ENCODE results near the gene PCDH8.
"Not testable (repeated sequence)": the region's sequence is repeated elsewhere in the genome, so short reads cannot be mapped to it uniquely, and the experiment has no call there.

Gene PCDH8

GRCh38 chr13:52832313-52832712 is 16.1 kb downstream of the PCDH8 start:
- H3K27me3 ChIP-seq (ENCODE audit: low read length), result no peaks in the 10 kb centered on the region
- H3K4me2 ChIP-seq (ENCODE audit: low read depth, low read length, poor library complexity, severe bottlenecking), result no peak overlapping the region
- H3K9ac ChIP-seq (ENCODE audit: low read length), result no peak overlapping the region
- TF ChIP-seq CTCF (IDR thresholded peaks at IDR 0.05; ENCODE audit: insufficient read depth, low read length, poor library complexity, severe bottlenecking), result no peak
- TF ChIP-seq EZH2phosphoT487 (conservative IDR thresholded peaks at IDR 0.05; ENCODE audit: low read length), result no peak
- no peaks in the 10 kb centered on the region for H3K36me3 ChIP-seq (ENCODE audit: low read length)
- H3K9me3 ChIP-seq (ENCODE audit: insufficient read depth, low read length), result no peaks in the 10 kb centered on the region
- H3F3A ChIP-seq (ENCODE audit: insufficient read depth), result no peaks in the 10 kb centered on the region
- H3K79me2 ChIP-seq (ENCODE audit: insufficient read depth, low read length), result no peaks in the 10 kb centered on the region
- no peak overlapping the region for H3K27ac ChIP-seq (ENCODE audit: low read depth, low read length)
- no peak overlapping the region for H2AFZ ChIP-seq (ENCODE audit: low read depth, low read length, severe bottlenecking)
- no peaks in the 10 kb centered on the region for H4K20me1 ChIP-seq (ENCODE audit: low read depth, low read length)
- H3K9me2 ChIP-seq (replicated peaks; ENCODE audit: insufficient read depth, low read length), result no peaks in the 10 kb centered on the region
- H3K4me3 ChIP-seq (ENCODE audit: insufficient read depth, low read length, poor library complexity, severe bottlenecking), result no peak overlapping the region

GRCh38 chr13:52830946-52831345 is 17.5 kb downstream of the PCDH8 start:
- Histone ChIP-seq H3F3A (ENCODE audit: insufficient read depth) (no peaks in the 10 kb centered on the region), H3K4me3 (ENCODE audit: insufficient read depth, low read length, poor library complexity, severe bottlenecking) (no peak overlapping the region), H3K9me2 (replicated peaks; ENCODE audit: insufficient read depth, low read length) (no peaks in the 10 kb centered on the region), H3K9ac (ENCODE audit: low read length) (no peak overlapping the region), H4K20me1 (ENCODE audit: low read depth, low read length) (no peaks in the 10 kb centered on the region), H2AFZ (ENCODE audit: low read depth, low read length, severe bottlenecking) (no peak overlapping the region), H3K79me2 (ENCODE audit: insufficient read depth, low read length) (no peaks in the 10 kb centered on the region), H3K4me2 (ENCODE audit: low read depth, low read length, poor library complexity, severe bottlenecking) (no peak overlapping the region), H3K36me3 (ENCODE audit: low read length) (no peaks in the 10 kb centered on the region), H3K9me3 (ENCODE audit: insufficient read depth, low read length) (no peaks in the 10 kb centered on the region), H3K27me3 (ENCODE audit: low read length) (no peaks in the 10 kb centered on the region), H3K27ac (ENCODE audit: low read depth, low read length) (no peak overlapping the region)
- TF ChIP-seq CTCF (IDR thresholded peaks at IDR 0.05; ENCODE audit: insufficient read depth, low read length, poor library complexity, severe bottlenecking) (no peak), EZH2phosphoT487 (conservative IDR thresholded peaks at IDR 0.05; ENCODE audit: low read length) (no peak)

- Histone ChIP-seq H3K36me3 (ENCODE audit: low read length) (no peaks in the 10 kb centered on the region), H3K27me3 (ENCODE audit: low read length) (no peaks in the 10 kb centered on the region), H2AFZ (ENCODE audit: low read depth, low read length, severe bottlenecking) (no peak overlapping the region), H3K27ac (ENCODE audit: low read depth, low read length) (no peak overlapping the region), H3K9me3 (ENCODE audit: insufficient read depth, low read length) (no peaks in the 10 kb centered on the region), H3K4me3 (ENCODE audit: insufficient read depth, low read length, poor library complexity, severe bottlenecking) (no peak overlapping the region), H3F3A (ENCODE audit: insufficient read depth) (no peaks in the 10 kb centered on the region), H3K79me2 (ENCODE audit: insufficient read depth, low read length) (no peaks in the 10 kb centered on the region), H3K9ac (ENCODE audit: low read length) (no peak overlapping the region), H3K9me2 (replicated peaks; ENCODE audit: insufficient read depth, low read length) (no peaks in the 10 kb centered on the region), H4K20me1 (ENCODE audit: low read depth, low read length) (no peaks in the 10 kb centered on the region), H3K4me2 (ENCODE audit: low read depth, low read length, poor library complexity, severe bottlenecking) (no peak overlapping the region)
- no peak for TF ChIP-seq CTCF (IDR thresholded peaks at IDR 0.05; ENCODE audit: insufficient read depth, low read length, poor library complexity, severe bottlenecking)
- no peak for TF ChIP-seq EZH2phosphoT487 (conservative IDR thresholded peaks at IDR 0.05; ENCODE audit: low read length)
These were observed 20.6 kb downstream of the PCDH8 start for GRCh38 chr13:52827839-52828238.

- H3F3A ChIP-seq (ENCODE audit: insufficient read depth); H3K4me2 ChIP-seq (ENCODE audit: low read depth, low read length, poor library complexity, severe bottlenecking); H3K27me3 ChIP-seq (ENCODE audit: low read length); H3K4me3 ChIP-seq (ENCODE audit: insufficient read depth, low read length, poor library complexity, severe bottlenecking); H3K9me3 ChIP-seq (ENCODE audit: insufficient read depth, low read length); H3K9ac ChIP-seq (ENCODE audit: low read length); H3K79me2 ChIP-seq (ENCODE audit: insufficient read depth, low read length); H2AFZ ChIP-seq (ENCODE audit: low read depth, low read length, severe bottlenecking); H3K36me3 ChIP-seq (ENCODE audit: low read length); H4K20me1 ChIP-seq (ENCODE audit: low read depth, low read length); H3K27ac ChIP-seq (ENCODE audit: low read depth, low read length); H3K9me2 ChIP-seq (replicated peaks; ENCODE audit: insufficient read depth, low read length): not testable (repeated sequence)
These were observed 30.6 kb downstream of the PCDH8 start for GRCh38 chr13:52817886-52818285.

Measured in SU-DHL-6 (cell line).